K562 (cell line): ENCODE results near the gene CLP1. TPM values are rescaled to one million over a fixed set of nuclear protein-coding genes. Genes with fewer than 3 reads are reported as not detected.

Experiments
- ATF6 ChIP-seq: sonication (generic); formaldehyde crosslinking; IDR thresholded peaks from 2 replicates; pipeline ENCODE4 v1.4.0; 2020; ENCODE audit warnings: mild to moderate bottlenecking, missing genetic modification reagents
- CBFA2T2 ChIP-seq: fragments of 450-650 bp; conservative IDR thresholded peaks from 2 replicates; pipeline ENCODE4 v1.6.1; 2017; ENCODE audit warnings: mild to moderate bottlenecking
- FOXP4 ChIP-seq: sonication (generic); formaldehyde crosslinking; IDR thresholded peaks from 2 replicates; pipeline ENCODE4 v1.8.0; 2022; ENCODE audit warnings: mild to moderate bottlenecking, missing genetic modification reagents, borderline replicate concordance
- ILK ChIP-seq: fragments of 450-650 bp; IDR thresholded peaks from 2 replicates; pipeline ENCODE4 v1.6.1; 2016; ENCODE audit warnings: missing genetic modification characterization, low read depth, mild to moderate bottlenecking, missing compliant biosample characterization, moderate library complexity, borderline replicate concordance
- NR3C1 ChIP-seq: sonication (generic); formaldehyde crosslinking; IDR thresholded peaks from 2 replicates; pipeline ENCODE4 v1.8.1; 2022; ENCODE audit warnings: missing genetic modification reagents
- PBX2 ChIP-seq, 2 experiments: IDR thresholded peaks in 1 of 2; conservative IDR thresholded peaks in 1 of 2; 2 replicates each; pipeline ENCODE4 v1.6.1; 2016; ENCODE audit warnings: low read depth in 2 of 2, mild to moderate bottlenecking in 1 of 2, missing compliant biosample characterization in 1 of 2, missing genetic modification characterization in 1 of 2, moderate library complexity in 1 of 2
- RAD21 ChIP-seq, 2 experiments: fragments of 250-450 bp in 1 of 2; fragments of 450-650 bp in 1 of 2; sonication (Bioruptor Pico) in 1 of 2; formaldehyde crosslinking in 1 of 2; IDR thresholded peaks in 1 of 2; conservative IDR thresholded peaks in 1 of 2; 2 replicates each; pipeline versions ENCODE4 v1.4.0 to v1.8.0; 2020 to 2022; ENCODE audit warnings: mild to moderate bottlenecking in 2 of 2, moderate library complexity in 1 of 2
- RBM39 ChIP-seq: fragments of 200-400 bp; formaldehyde crosslinking; optimal IDR thresholded peaks from 2 replicates; pipeline ENCODE3; 2018; ENCODE audit warnings: low read depth, low read length
- RFX1 ChIP-seq: fragments of 450-650 bp; IDR thresholded peaks from 2 replicates; pipeline ENCODE4 v1.6.1; 2016; ENCODE audit warnings: mild to moderate bottlenecking, moderate library complexity
- SIN3A ChIP-seq, 2 experiments: fragments of 150-350 bp in 1 of 2; IDR thresholded peaks; 2 replicates each; pipeline ENCODE4 v1.6.1; 2011 to 2016; ENCODE audit warnings: borderline replicate concordance in 2 of 2, low read depth in 2 of 2, low read length in 2 of 2, mild to moderate bottlenecking in 2 of 2, moderate library complexity in 2 of 2; ENCODE audit not compliant: control insufficient read depth in 1 of 2
- SREBF1 ChIP-seq: fragments of 150-350 bp; IDR thresholded peaks from 2 replicates; pipeline ENCODE4 v1.6.1; 2014; ENCODE audit warnings: antibody characterized with exemption, low read depth, low read length, borderline replicate concordance
- THRA ChIP-seq: fragments of 450-650 bp; IDR thresholded peaks from 2 replicates; pipeline ENCODE4 v1.6.1; 2017; ENCODE audit warnings: mild to moderate bottlenecking, moderate library complexity
- UBTF ChIP-seq, 2 experiments: IDR thresholded peaks; 2 replicates each; pipeline ENCODE4 v1.6.1; 2012; ENCODE audit warnings: improper control_type of control experiment in 2 of 2, low read depth in 2 of 2, low read length in 2 of 2, borderline replicate concordance in 1 of 2
- ZNF146 ChIP-seq: IDR thresholded peaks from one replicate; pipeline ENCODE4 v1.6.1; 2018; ENCODE audit warnings: missing compliant biosample characterization; ENCODE audit not compliant: unreplicated experiment
- polyA plus RNA-seq, 8 experiments: library from polyadenylated mRNA; depleted of rRNA in 4 of 8; stranded (reverse) in 5 of 8; unstranded in 3 of 8; fragments of >200 nt; fragmentation: Nextera tagmentation in 2 of 8; fragmentation: Illumina TruSeq in 1 of 8; extraction: Ambion mirVana in 2 of 8; extraction: Trizol in 1 of 8; gene quantifications; 2 replicates each; pipeline versions ENCODE4 v1.2.1 to v1.2.3, GENCODE V29; 2011 to 2014; ENCODE audit warnings: inconsistent platforms in 1 of 8, missing spikeins in 1 of 8
- total RNA-seq, 7 experiments: library from RNA; depleted of rRNA in 6 of 7; stranded (reverse); fragments of >200 nt in 6 of 7; fragmentation: Illumina TruSeq in 2 of 7; extraction: Trizol in 2 of 7; gene quantifications; 2 replicates each; pipeline versions ENCODE4 v1.2.1 to v1.2.3, GENCODE V29; 2011 to 2021; ENCODE audit warnings: low replicate concordance in 1 of 7

Gene CLP1
- total and polyA plus RNA-seq, 9 of the 15 experiments (the other 6 are each of a cell fraction or from before 2014, with no cell fraction given), result 19.1 to 46.2 (median 27.8) TPM

GRCh38 chr11:57667736-57668433 is 10.3 kb downstream of the CLP1 start, which contains the start of gene ZDHHC5 (continued):
- TF ChIP-seq THRA (no peak), ILK (tag) (no peak), RAD21 (CRISPR knock-in tag; conservative IDR thresholded peaks at IDR 0.05 in 1 of 2, IDR thresholded peaks at IDR 0.05 in 1 of 2) (no peak; a peak in 1 of 4 replicates), RFX1 (no peak), SREBF1 (no peak), NR3C1 (CRISPR knock-in tag) (0 out of 2 replicates have a peak, but pooled peaks have one; percentile 49), SIN3A (IDR thresholded peaks at IDR 0.05; ENCODE audit: borderline replicate concordance in 2 of 2, control insufficient read depth in 1 of 2, low read depth in 2 of 2, low read length in 2 of 2) (peak; percentile 44 to 86), UBTF (IDR thresholded peaks at IDR 0.05; ENCODE audit: borderline replicate concordance in 1 of 2, low read depth in 2 of 2, low read length in 2 of 2) (peak; percentile 67 to 73; a peak in 2 of 4 replicates), RBM39 (no peak), CBFA2T2 (no peak), ZNF146 (CRISPR knock-in tag) (no peak), PBX2 (CRISPR knock-in tag; IDR thresholded peaks at IDR 0.05; ENCODE audit: low read depth) (no peak), PBX2 (tag; conservative IDR thresholded peaks at IDR 0.05; ENCODE audit: low read depth) (no peak), ATF6 (CRISPR knock-in tag) (no peak; the same call in 1 of the 2 replicates), FOXP4 (CRISPR knock-in tag) (no peak)
